ENCODE results near the gene PRPF38B.

PRPF38B gene

GRCh38 chr1:108670131-108670773 is 21.9 kb upstream of the PRPF38B start:
- H3K18ac ChIP-seq (ENCODE audit: low read length): no peak overlapping the region
- H3K79me1 ChIP-seq (ENCODE audit: low read length): no peaks in the 10 kb centered on the region
- H3K27me3 ChIP-seq (ENCODE audit: insufficient read depth, low read length): no peaks in the 10 kb centered on the region
- WGBS (ENCODE audit: extremely low coverage, insufficient coverage, insufficient read length): no CpG with 5 or more reads among the region's 5 CpGs
- no peak overlapping the region for H3K4ac ChIP-seq (ENCODE audit: low read depth, low read length)
- H3K79me2 ChIP-seq (ENCODE audit: control insufficient read depth, insufficient read depth, low read length, poor library complexity): no peaks in the 10 kb centered on the region
- no peak overlapping the region for H2AK5ac ChIP-seq (ENCODE audit: low read length)
- H3K36me3 ChIP-seq (ENCODE audit: control insufficient read depth in 1 of 2, insufficient read depth in 2 of 2, low read length in 2 of 2): no peaks in the 10 kb centered on the region
- no peak overlapping the region for H4K12ac ChIP-seq (ENCODE audit: low read depth, low read length)
- no peaks in the 10 kb centered on the region for H3K4me1 ChIP-seq (ENCODE audit: control insufficient read depth in 1 of 2, insufficient read depth in 2 of 2, low read length in 2 of 2)
- H3K4me3 ChIP-seq (ENCODE audit: low read depth, low read length): no peak overlapping the region
- no peak overlapping the region for H2BK5ac ChIP-seq (ENCODE audit: low read depth, low read length, poor library complexity)
- H3K14ac ChIP-seq (ENCODE audit: low read length): no peak overlapping the region
- no peak overlapping the region for H3K9ac ChIP-seq (ENCODE audit: low read length)
- H2BK12ac ChIP-seq (ENCODE audit: low read length): no peak overlapping the region
- H2AFZ ChIP-seq (ENCODE audit: insufficient read depth, low read length, poor library complexity): no peak overlapping the region
- DNase-seq: no peak
- H2BK120ac ChIP-seq (ENCODE audit: insufficient read depth, low read length, poor library complexity): no peak overlapping the region
- no peak overlapping the region for H3K4me2 ChIP-seq (ENCODE audit: low read length)
- H3K23ac ChIP-seq (ENCODE audit: low read length): no peak overlapping the region
- no peaks in the 10 kb centered on the region for H3K9me3 ChIP-seq (ENCODE audit: insufficient read depth, low read depth, low read length)
- no peak overlapping the region for H3K27ac ChIP-seq (ENCODE audit: low read depth, low read length)
- H4K8ac ChIP-seq (ENCODE audit: low read depth, low read length): no peak overlapping the region
- no peak overlapping the region for H4K91ac ChIP-seq (ENCODE audit: low read depth, low read length)

- Histone ChIP-seq H3K79me2 (ENCODE audit: control insufficient read depth, insufficient read depth, low read length, poor library complexity) (no peaks in the 10 kb centered on the region), H4K12ac (ENCODE audit: low read depth, low read length) (no peak overlapping the region), H3K14ac (ENCODE audit: low read length) (no peak overlapping the region), H4K91ac (ENCODE audit: low read depth, low read length) (no peak overlapping the region), H3K36me3 (ENCODE audit: control insufficient read depth in 1 of 2, insufficient read depth in 2 of 2, low read length in 2 of 2) (no peaks in the 10 kb centered on the region), H2AK5ac (ENCODE audit: low read length) (no peak overlapping the region), H3K4me1 (ENCODE audit: control insufficient read depth in 1 of 2, insufficient read depth in 2 of 2, low read length in 2 of 2) (no peaks in the 10 kb centered on the region), H3K27me3 (ENCODE audit: insufficient read depth, low read length) (no peaks in the 10 kb centered on the region), H3K4me3 (ENCODE audit: low read depth, low read length) (no peak overlapping the region), H3K9ac (ENCODE audit: low read length) (no peak overlapping the region), H3K27ac (ENCODE audit: low read depth, low read length) (no peak overlapping the region), H2BK12ac (ENCODE audit: low read length) (no peak overlapping the region), H4K8ac (ENCODE audit: low read depth, low read length) (no peak overlapping the region), H3K9me3 (ENCODE audit: insufficient read depth, low read depth, low read length) (no peaks in the 10 kb centered on the region), H3K4ac (ENCODE audit: low read depth, low read length) (no peak overlapping the region), H2AFZ (ENCODE audit: insufficient read depth, low read length, poor library complexity) (no peak overlapping the region), H3K4me2 (ENCODE audit: low read length) (no peak overlapping the region), H2BK120ac (ENCODE audit: insufficient read depth, low read length, poor library complexity) (no peak overlapping the region), H3K23ac (ENCODE audit: low read length) (no peak overlapping the region), H2BK5ac (ENCODE audit: low read depth, low read length, poor library complexity) (no peak overlapping the region), H3K18ac (ENCODE audit: low read length) (no peak overlapping the region), H3K79me1 (ENCODE audit: low read length) (no peaks in the 10 kb centered on the region)
- WGBS (ENCODE audit: extremely low coverage, insufficient coverage, insufficient read length): no CpG with 5 or more reads among the region's 2 CpGs
- DNase-seq: no peak
Observed at GRCh38 chr1:108671143-108671542, 21.0 kb upstream of the PRPF38B start.

GRCh38 chr1:108678706-108679105 is 13.4 kb upstream of the PRPF38B start:
- peak; percentile 4 to 15 for DNase-seq

GRCh38 chr1:108679586-108680213 is 12.4 kb upstream of the PRPF38B start:
- Histone ChIP-seq H2AK5ac (ENCODE audit: low read length) (no peak overlapping the region), H3K4me1 (ENCODE audit: control insufficient read depth in 1 of 2, insufficient read depth in 2 of 2, low read length in 2 of 2) (no peaks in the 10 kb centered on the region), H2BK5ac (ENCODE audit: low read depth, low read length, poor library complexity) (no peak overlapping the region), H3K9ac (ENCODE audit: low read length) (no peak overlapping the region), H3K23ac (ENCODE audit: low read length) (no peak overlapping the region), H3K27me3 (ENCODE audit: insufficient read depth, low read length) (no peaks in the 10 kb centered on the region), H3K79me2 (ENCODE audit: control insufficient read depth, insufficient read depth, low read length, poor library complexity) (no peaks in the 10 kb centered on the region), H4K8ac (ENCODE audit: low read depth, low read length) (no peak overlapping the region), H3K18ac (ENCODE audit: low read length) (no peak overlapping the region), H3K4me3 (ENCODE audit: low read depth, low read length) (no peak overlapping the region), H2AFZ (ENCODE audit: insufficient read depth, low read length, poor library complexity) (no peak overlapping the region), H4K12ac (ENCODE audit: low read depth, low read length) (no peak overlapping the region), H3K36me3 (ENCODE audit: control insufficient read depth in 1 of 2, insufficient read depth in 2 of 2, low read length in 2 of 2) (no peaks in the 10 kb centered on the region), H3K4ac (ENCODE audit: low read depth, low read length) (no peak overlapping the region), H2BK120ac (ENCODE audit: insufficient read depth, low read length, poor library complexity) (no peak overlapping the region), H3K14ac (ENCODE audit: low read length) (no peak overlapping the region), H3K79me1 (ENCODE audit: low read length) (peaks cover 2% of the 10 kb centered on the region), H3K9me3 (ENCODE audit: insufficient read depth, low read depth, low read length) (peaks cover 1% of the 10 kb centered on the region), H3K4me2 (ENCODE audit: low read length) (no peak overlapping the region), H3K27ac (ENCODE audit: low read depth, low read length) (no peak overlapping the region), H4K91ac (ENCODE audit: low read depth, low read length) (no peak overlapping the region), H2BK12ac (ENCODE audit: low read length) (no peak overlapping the region)
- WGBS (ENCODE audit: extremely low coverage, insufficient coverage, insufficient read length): no CpG with 5 or more reads among the region's 10 CpGs
- no peak for DNase-seq

More at GRCh38 chr1:108678706-108679105, 13.4 kb upstream of the PRPF38B start:
- Histone ChIP-seq H3K14ac (ENCODE audit: low read length) (no peak overlapping the region), H3K23ac (ENCODE audit: low read length) (no peak overlapping the region), H3K4me3 (ENCODE audit: low read depth, low read length) (no peak overlapping the region), H3K4ac (ENCODE audit: low read depth, low read length) (no peak overlapping the region), H2AK5ac (ENCODE audit: low read length) (no peak overlapping the region), H3K79me1 (ENCODE audit: low read length) (peaks cover 2% of the 10 kb centered on the region), H3K79me2 (ENCODE audit: control insufficient read depth, insufficient read depth, low read length, poor library complexity) (no peaks in the 10 kb centered on the region), H3K9ac (ENCODE audit: low read length) (no peak overlapping the region), H3K4me2 (ENCODE audit: low read length) (no peak overlapping the region), H3K18ac (ENCODE audit: low read length) (no peak overlapping the region), H4K8ac (ENCODE audit: low read depth, low read length) (no peak overlapping the region), H2AFZ (ENCODE audit: insufficient read depth, low read length, poor library complexity) (no peak overlapping the region), H4K12ac (ENCODE audit: low read depth, low read length) (no peak overlapping the region), H2BK120ac (ENCODE audit: insufficient read depth, low read length, poor library complexity) (no peak overlapping the region), H3K9me3 (ENCODE audit: insufficient read depth, low read depth, low read length) (peaks cover 1% of the 10 kb centered on the region), H2BK12ac (ENCODE audit: low read length) (no peak overlapping the region), H3K4me1 (ENCODE audit: control insufficient read depth in 1 of 2, insufficient read depth in 2 of 2, low read length in 2 of 2) (no peaks in the 10 kb centered on the region), H3K27me3 (ENCODE audit: insufficient read depth, low read length) (no peaks in the 10 kb centered on the region), H3K27ac (ENCODE audit: low read depth, low read length) (no peak overlapping the region), H3K36me3 (ENCODE audit: control insufficient read depth in 1 of 2, insufficient read depth in 2 of 2, low read length in 2 of 2) (no peaks in the 10 kb centered on the region), H4K91ac (ENCODE audit: low read depth, low read length) (no peak overlapping the region), H2BK5ac (ENCODE audit: low read depth, low read length, poor library complexity) (no peak overlapping the region)
- WGBS (ENCODE audit: extremely low coverage, insufficient coverage, insufficient read length): no CpG with 5 or more reads among the region's 4 CpGs
